ENCODE data around the gene ZNF263. TPM values are rescaled to one million over a fixed set of nuclear protein-coding genes. Genes with fewer than 3 reads are reported as not detected.
A peak's percentile ranks its signal among the peaks of the same experiment; 100 is the strongest.

Gene ZNF263
- polyA plus RNA-seq, 1 of the 3 experiments (the other 2 are of a cell fraction) = 13.7 TPM

GRCh38 chr16:3256146-3256865 lies 27.0 kb upstream of the ZNF263 start, which contains the start of gene MEFV:
MEFV (minus strand) TSS chr16:3256633; CDS start chr16:3256587, 46 bp downstream.
- POLR2A ChIA-PET = no interaction called here
- Histone ChIP-seq H3K9me2 (no peaks in the 10 kb centered on the region), H3K27me3 (ENCODE audit: insufficient read depth) (peaks cover 41% of the 10 kb centered on the region; the same call in 1 of the 2 replicates), H3K4me2 (no peak within 1 kb of the TSS), H3K79me2 (ENCODE audit: insufficient read depth) (no peaks in the 10 kb centered on the region), H3K9ac (no peak within 1 kb of the TSS), H3F3A (replicated peaks; ENCODE audit: insufficient read depth) (no peaks in the 10 kb centered on the region), H3K4me1 (ENCODE audit: control insufficient read depth in 1 of 2, insufficient read depth in 2 of 2, low read depth in 1 of 2, low read length in 1 of 2) (no peaks in the 10 kb centered on the region), H4K20me1 (ENCODE audit: insufficient read depth) (no peaks in the 10 kb centered on the region), H3K36me3 (replicated peaks in 1 of 2; ENCODE audit: control insufficient read depth in 1 of 2, insufficient read depth in 2 of 2, low read length in 1 of 2) (no peaks in the 10 kb centered on the region), H3K27ac (ENCODE audit: low read depth in 2 of 2, low read length in 1 of 2) (no peak within 1 kb of the TSS), H2AFZ (ENCODE audit: low read depth) (no peak within 1 kb of the TSS), H3K9me3 (no peaks in the 10 kb centered on the region), H3K4me3 (ENCODE audit: low read depth in 2 of 2, low read length in 1 of 2) (no peak within 1 kb of the TSS)
- no peak for DNase-seq
- CTCF ChIA-PET = interaction anchor here (0.8 to 1.8 kb wide), 2 partner anchors 10 to 21 kb away, joined by 3 to 5 read pairs; no protein-coding TSS in a partner anchor
- 25% methylated on average over 13 of the region's 14 CpGs for WGBS (ENCODE audit: low lambda C conversion rate)
- TF ChIP-seq NRF1 (IDR thresholded peaks at IDR 0.05; ENCODE audit: low read depth, low read length) = no peak
- TF ChIP-seq, protein P1, sequence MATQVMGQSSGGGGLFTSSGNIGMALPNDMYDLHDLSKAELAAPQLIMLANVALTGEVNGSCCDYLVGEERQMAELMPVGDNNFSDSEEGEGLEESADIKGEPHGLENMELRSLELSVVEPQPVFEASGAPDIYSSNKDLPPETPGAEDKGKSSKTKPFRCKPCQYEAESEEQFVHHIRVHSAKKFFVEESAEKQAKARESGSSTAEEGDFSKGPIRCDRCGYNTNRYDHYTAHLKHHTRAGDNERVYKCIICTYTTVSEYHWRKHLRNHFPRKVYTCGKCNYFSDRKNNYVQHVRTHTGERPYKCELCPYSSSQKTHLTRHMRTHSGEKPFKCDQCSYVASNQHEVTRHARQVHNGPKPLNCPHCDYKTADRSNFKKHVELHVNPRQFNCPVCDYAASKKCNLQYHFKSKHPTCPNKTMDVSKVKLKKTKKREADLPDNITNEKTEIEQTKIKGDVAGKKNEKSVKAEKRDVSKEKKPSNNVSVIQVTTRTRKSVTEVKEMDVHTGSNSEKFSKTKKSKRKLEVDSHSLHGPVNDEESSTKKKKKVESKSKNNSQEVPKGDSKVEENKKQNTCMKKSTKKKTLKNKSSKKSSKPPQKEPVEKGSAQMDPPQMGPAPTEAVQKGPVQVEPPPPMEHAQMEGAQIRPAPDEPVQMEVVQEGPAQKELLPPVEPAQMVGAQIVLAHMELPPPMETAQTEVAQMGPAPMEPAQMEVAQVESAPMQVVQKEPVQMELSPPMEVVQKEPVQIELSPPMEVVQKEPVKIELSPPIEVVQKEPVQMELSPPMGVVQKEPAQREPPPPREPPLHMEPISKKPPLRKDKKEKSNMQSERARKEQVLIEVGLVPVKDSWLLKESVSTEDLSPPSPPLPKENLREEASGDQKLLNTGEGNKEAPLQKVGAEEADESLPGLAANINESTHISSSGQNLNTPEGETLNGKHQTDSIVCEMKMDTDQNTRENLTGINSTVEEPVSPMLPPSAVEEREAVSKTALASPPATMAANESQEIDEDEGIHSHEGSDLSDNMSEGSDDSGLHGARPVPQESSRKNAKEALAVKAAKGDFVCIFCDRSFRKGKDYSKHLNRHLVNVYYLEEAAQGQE (IDR thresholded peaks at IDR 0.05; ENCODE audit: low read depth, low read length) = peak; percentile 90

DNA sequence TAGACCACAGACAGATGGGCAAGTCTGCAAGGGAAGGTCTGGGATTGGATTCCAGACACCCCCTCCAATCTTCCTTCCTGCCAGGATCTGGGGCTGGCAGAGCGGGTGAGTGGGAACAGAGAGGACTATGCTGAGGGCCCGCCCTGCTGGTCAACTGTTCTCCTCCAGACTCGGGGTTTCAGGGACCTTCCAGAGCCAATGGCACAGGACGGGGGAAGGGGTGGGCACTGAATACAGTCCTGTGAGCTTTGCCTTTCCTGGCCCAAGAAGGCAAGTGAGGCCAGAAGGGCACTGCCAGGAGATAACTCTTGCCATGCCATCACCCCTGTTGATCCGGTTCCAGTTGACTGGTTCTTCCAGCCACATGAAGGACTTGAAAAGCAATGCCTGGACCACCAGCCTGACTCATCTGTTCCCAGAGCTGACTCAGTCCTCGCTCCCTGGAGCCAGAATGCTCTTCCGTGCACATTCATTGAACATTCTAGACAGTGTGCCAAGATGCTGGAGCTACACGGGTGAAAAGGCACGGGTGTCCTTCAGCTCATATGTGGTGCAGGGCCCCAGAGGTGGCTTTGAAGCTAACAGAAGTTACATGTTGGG lies 26.3 kb upstream of the ZNF263 start:
- no peak overlapping the region for H3K4me2 ChIP-seq
- no peaks in the 10 kb centered on the region for H4K20me1 ChIP-seq (ENCODE audit: insufficient read depth)
- H3K79me2 ChIP-seq (ENCODE audit: insufficient read depth) = no peaks in the 10 kb centered on the region
- no peak overlapping the region for H3K9ac ChIP-seq
- no peak overlapping the region for H3K27ac ChIP-seq (ENCODE audit: low read depth in 2 of 2, low read length in 1 of 2)
- no peak overlapping the region for H3K4me3 ChIP-seq (ENCODE audit: low read depth in 2 of 2, low read length in 1 of 2)
- no peaks in the 10 kb centered on the region for H3F3A ChIP-seq (replicated peaks; ENCODE audit: insufficient read depth)
- POLR2A ChIA-PET = no interaction called here
- H3K36me3 ChIP-seq (replicated peaks in 1 of 2; ENCODE audit: control insufficient read depth in 1 of 2, insufficient read depth in 2 of 2, low read length in 1 of 2) = no peaks in the 10 kb centered on the region
- H3K27me3 ChIP-seq (ENCODE audit: insufficient read depth) = peaks cover 35% of the 10 kb centered on the region; the same call in 1 of the 2 replicates
- H3K9me2 ChIP-seq = no peaks in the 10 kb centered on the region
- 13% methylated on average over 9 of the region's 9 CpGs for WGBS (ENCODE audit: low lambda C conversion rate)
- H3K9me3 ChIP-seq = no peaks in the 10 kb centered on the region
- DNase-seq = no peak
- TF ChIP-seq, protein P2, sequence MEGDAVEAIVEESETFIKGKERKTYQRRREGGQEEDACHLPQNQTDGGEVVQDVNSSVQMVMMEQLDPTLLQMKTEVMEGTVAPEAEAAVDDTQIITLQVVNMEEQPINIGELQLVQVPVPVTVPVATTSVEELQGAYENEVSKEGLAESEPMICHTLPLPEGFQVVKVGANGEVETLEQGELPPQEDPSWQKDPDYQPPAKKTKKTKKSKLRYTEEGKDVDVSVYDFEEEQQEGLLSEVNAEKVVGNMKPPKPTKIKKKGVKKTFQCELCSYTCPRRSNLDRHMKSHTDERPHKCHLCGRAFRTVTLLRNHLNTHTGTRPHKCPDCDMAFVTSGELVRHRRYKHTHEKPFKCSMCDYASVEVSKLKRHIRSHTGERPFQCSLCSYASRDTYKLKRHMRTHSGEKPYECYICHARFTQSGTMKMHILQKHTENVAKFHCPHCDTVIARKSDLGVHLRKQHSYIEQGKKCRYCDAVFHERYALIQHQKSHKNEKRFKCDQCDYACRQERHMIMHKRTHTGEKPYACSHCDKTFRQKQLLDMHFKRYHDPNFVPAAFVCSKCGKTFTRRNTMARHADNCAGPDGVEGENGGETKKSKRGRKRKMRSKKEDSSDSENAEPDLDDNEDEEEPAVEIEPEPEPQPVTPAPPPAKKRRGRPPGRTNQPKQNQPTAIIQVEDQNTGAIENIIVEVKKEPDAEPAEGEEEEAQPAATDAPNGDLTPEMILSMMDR (IDR thresholded peaks at IDR 0.05) = no peak
- 0 out of 2 replicates have a peak, but pooled peaks have one; percentile 17 for TF ChIP-seq NFIC (IDR thresholded peaks at IDR 0.05; ENCODE audit: borderline replicate concordance)
- peak; percentile 74 for TF ChIP-seq FOSL2 (IDR thresholded peaks at IDR 0.05; ENCODE audit: borderline replicate concordance, low read depth)
- no peak for TF ChIP-seq MXI1 (IDR thresholded peaks at IDR 0.05; ENCODE audit: low read depth, low read length)
- TF ChIP-seq EZH2phosphoT487 (IDR thresholded peaks at IDR 0.05; ENCODE audit: borderline replicate concordance, low read depth) = no peak
- no peaks in the 10 kb centered on the region for H3K4me1 ChIP-seq (ENCODE audit: control insufficient read depth in 1 of 2, insufficient read depth in 2 of 2, low read depth in 1 of 2, low read length in 1 of 2)
- no peak overlapping the region for H2AFZ ChIP-seq (ENCODE audit: low read depth)
- CTCF ChIA-PET = interaction anchor here (1.8 kb wide), 1 partner anchor 11 kb away, joined by 5 read pairs; no protein-coding TSS in a partner anchor

All from SK-N-SH (cell line).